Naive thymus-derived CD4-positive, alpha-beta T cell (primary cell): ENCODE results near the gene DDX42. TPM values are rescaled to one million over a fixed set of nuclear protein-coding genes. Genes with fewer than 3 reads are reported as not detected.

Experiments used
- ATAC-seq: fragments of 150-1000 bp; cut with Tn5 transposase; 2 replicates; pipeline ENCODE4 v1.10.0; 2021; ENCODE audit warnings: mild to moderate bottlenecking, moderate library complexity
- CTCF ChIA-PET: fragments of 350-600 bp; sonication (Branson Sonifier 250); formaldehyde crosslinking; loops from one replicate; lab custom pipeline; 2021; ENCODE audit warnings: antibody characterized with exemption; lab: Charles Lee
- POLR2A ChIA-PET: fragments of 350-600 bp; sonication (Branson Sonifier 250); formaldehyde crosslinking; loops from one replicate; lab custom pipeline; 2021; ENCODE audit warnings: antibody characterized with exemption, inconsistent platforms; lab: Charles Lee
- DNase-seq, 9 donors: peaks; one replicate each; pipeline versions ENCODE4 v3.0.0 to v3.0.0-alpha.2; 2020 to 2022; ENCODE audit warnings: mixed read lengths in 1 of 9
- H3K27ac ChIP-seq: one replicate; pipeline ENCODE4 v1.7.0; 2013; ENCODE audit warnings: mild to moderate bottlenecking, low read depth, low read length, moderate library complexity
- H3K27me3 ChIP-seq, 2 donors: one replicate each; pipeline ENCODE4 v1.7.0; 2013; ENCODE audit warnings: low read length in 2 of 2, mild to moderate bottlenecking in 2 of 2, moderate library complexity in 2 of 2; ENCODE audit not compliant: control insufficient read depth in 2 of 2, insufficient read depth in 2 of 2
- H3K36me3 ChIP-seq, 3 experiments: 1 replicate in 2 of 3; 2 replicates in 1 of 3; pipeline ENCODE4 v1.7.0; 2013; ENCODE audit warnings: low read length in 3 of 3, mild to moderate bottlenecking in 3 of 3, moderate library complexity in 1 of 3; ENCODE audit not compliant: insufficient read depth in 3 of 3, control insufficient read depth in 2 of 3
- H3K4me1 ChIP-seq, 2 donors: one replicate each; pipeline ENCODE4 v1.7.0; 2013; ENCODE audit warnings: low read length in 2 of 2, mild to moderate bottlenecking in 2 of 2, moderate library complexity in 1 of 2; ENCODE audit not compliant: control insufficient read depth in 2 of 2, insufficient read depth in 2 of 2
- H3K4me3 ChIP-seq: 2 replicates; pipeline ENCODE4 v1.7.0; 2013; ENCODE audit warnings: mild to moderate bottlenecking, low read length
- H3K9me3 ChIP-seq, 3 experiments: 1 replicate in 2 of 3; 2 replicates in 1 of 3; pipeline ENCODE4 v1.7.0; 2013; ENCODE audit warnings: low read length in 3 of 3; ENCODE audit not compliant: control insufficient read depth in 2 of 3
- H3K27ac Mint-ChIP-seq, 9 donors: one replicate each; pipeline ENCODE4 v1.8.0; 2020 to 2022; ENCODE audit warnings: mixed read lengths in 9 of 9, mild to moderate bottlenecking in 8 of 9, moderate library complexity in 5 of 9, inconsistent platforms in 2 of 9
- H3K27me3 Mint-ChIP-seq, 5 donors: one replicate each; pipeline ENCODE4 v1.8.0; 2021 to 2022; ENCODE audit warnings: mixed read lengths in 5 of 5, mild to moderate bottlenecking in 1 of 5
- H3K36me3 Mint-ChIP-seq, 5 donors: one replicate each; pipeline ENCODE4 v1.8.0; 2020 to 2022; ENCODE audit warnings: mixed read lengths in 5 of 5, mild to moderate bottlenecking in 3 of 5, inconsistent platforms in 1 of 5
- H3K4me1 Mint-ChIP-seq, 7 donors: one replicate each; pipeline ENCODE4 v1.8.0; 2020 to 2022; ENCODE audit warnings: mixed read lengths in 7 of 7, mild to moderate bottlenecking in 3 of 7, inconsistent platforms in 1 of 7
- H3K4me3 Mint-ChIP-seq, 10 donors: one replicate each; pipeline ENCODE4 v1.8.0; 2020 to 2022; ENCODE audit warnings: mild to moderate bottlenecking in 10 of 10, mixed read lengths in 10 of 10, moderate library complexity in 6 of 10, inconsistent platforms in 2 of 10
- H3K9me3 Mint-ChIP-seq, 11 donors: one replicate each; pipeline ENCODE4 v1.8.0; 2020 to 2022; ENCODE audit warnings: mixed read lengths in 11 of 11, mild to moderate bottlenecking in 4 of 11, inconsistent platforms in 1 of 11, moderate library complexity in 1 of 11
- intact Hi-C, 2 donors: fragments of 100-400 bp; cut with micrococcal nuclease; formaldehyde crosslinking; loops; one replicate each; pipeline ENCODE4 v1.15.1; 2023
- polyA plus RNA-seq, 2 donors: library from polyadenylated mRNA; unstranded; fragments of 300-500 nt; fragmentation: Illumina TruSeq; gene quantifications; one replicate each; pipeline ENCODE4 v1.2.3, GENCODE V29; 2021
- total RNA-seq, 6 experiments: library from RNA in 5 of 6; stranded (reverse) in 5 of 6; gene quantifications; 1 replicate in 5 of 6; 2 replicates in 1 of 6; pipeline ENCODE4 v1.2.3 and lab custom pipeline; 2021 to 2026

DDX42 gene
- total and polyA plus RNA-seq, 7 experiments from 2014 or later, result 11.8 to 192 (median 117) TPM

- peaks cover 27 to 45% (median 32%) of the 10 kb centered on the region in 7 donors for H3K4me1 Mint-ChIP-seq
- no peak overlapping the region for H3K4me3 ChIP-seq
- ATAC-seq, result peak; percentile 20
- intact Hi-C loops, result no loop called here
- peak overlapping the region; percentile 45 for H3K27ac ChIP-seq
- no peaks in the 10 kb centered on the region for H3K9me3 ChIP-seq
- POLR2A ChIA-PET, result interaction anchor here (0.6 to 1.6 kb wide), 4 partner anchors 12 to 45 kb away, joined by 3 to 4 read pairs (median 4); partner anchors contain the start of gene SMARCD2
- H3K36me3 Mint-ChIP-seq, result peaks cover 14 to 75% (median 42%) of the 10 kb centered on the region in 5 donors
- peaks cover 54 to 96% (median 65%) of the 10 kb centered on the region in 3 experiments for H3K36me3 ChIP-seq
- H3K27ac Mint-ChIP-seq, result peak overlapping the region in 8 of 9 donors; percentile 32 to 85 (median 79)
- CTCF ChIA-PET, result no interaction called here
- H3K4me1 ChIP-seq, result peaks cover 7% of the 10 kb centered on the region in 2 donors
- H3K27me3 Mint-ChIP-seq, result no peaks in the 10 kb centered on the region
- DNase-seq, result no peak
- H3K27me3 ChIP-seq, result no peaks in the 10 kb centered on the region
- H3K9me3 Mint-ChIP-seq, result peaks cover 0 to 2% (median 0%) of the 10 kb centered on the region in 11 donors
- peak overlapping the region in 4 of 10 donors; percentile 23 to 54 (median 32) for H3K4me3 Mint-ChIP-seq
Measured at GRCh38 chr17:63820963-63821561, 47.1 kb downstream of the DDX42 start.

- ATAC-seq (no peak), DNase-seq (no peak)
- peaks cover 14 to 73% (median 42%) of the 10 kb centered on the region in 5 donors for H3K36me3 Mint-ChIP-seq
- H3K9me3 Mint-ChIP-seq, result peaks cover 0 to 2% (median 0%) of the 10 kb centered on the region in 11 donors
- ChIA-PET CTCF (no interaction called here), POLR2A (interaction anchor here (0.9 to 1.6 kb wide), 2 partner anchors 12 to 20 kb away, joined by 3 to 4 read pairs; partner anchors contain the start of gene SMARCD2)
- no peaks in the 10 kb centered on the region for H3K27me3 ChIP-seq
- peaks cover 50 to 88% (median 57%) of the 10 kb centered on the region in 3 experiments for H3K36me3 ChIP-seq
- H3K27ac ChIP-seq, result peak overlapping the region; percentile 45
- no peak overlapping the region for H3K4me3 ChIP-seq
- H3K4me3 Mint-ChIP-seq, result peak overlapping the region in 5 of 10 donors; percentile 3 to 54 (median 26)
- no peaks in the 10 kb centered on the region for H3K27me3 Mint-ChIP-seq
- peaks cover 11 to 12% of the 10 kb centered on the region in 2 donors for H3K4me1 ChIP-seq
- intact Hi-C loops, result no loop called here
- peaks cover 34 to 52% (median 39%) of the 10 kb centered on the region in 7 donors for H3K4me1 Mint-ChIP-seq
- H3K9me3 ChIP-seq, result no peaks in the 10 kb centered on the region
- H3K27ac Mint-ChIP-seq, result peak overlapping the region; percentile 23 to 85 (median 57)
Measured at GRCh38 chr17:63821804-63822203, 47.8 kb downstream of the DDX42 start.

- no peaks in the 10 kb centered on the region for H3K27me3 ChIP-seq
- H3K36me3 ChIP-seq, result peaks cover 43 to 84% (median 52%) of the 10 kb centered on the region in 3 experiments
- H3K27ac ChIP-seq, result no peak overlapping the region
- Mint-ChIP-seq H3K36me3 (peaks cover 14 to 67% (median 42%) of the 10 kb centered on the region in 5 donors), H3K9me3 (peaks cover 0 to 2% (median 0%) of the 10 kb centered on the region in 11 donors), H3K4me1 (peaks cover 34 to 59% (median 46%) of the 10 kb centered on the region in 7 donors), H3K27me3 (no peaks in the 10 kb centered on the region), H3K27ac (peak overlapping the region in 6 of 9 donors; percentile 13 to 85 (median 61)), H3K4me3 (no peak overlapping the region)
- H3K4me1 ChIP-seq, result peaks cover 11 to 12% of the 10 kb centered on the region in 2 donors
- H3K4me3 ChIP-seq, result no peak overlapping the region
- H3K9me3 ChIP-seq, result no peaks in the 10 kb centered on the region
- ATAC-seq (no peak), DNase-seq (no peak)
- intact Hi-C loops, result no loop called here
- ChIA-PET POLR2A (interaction anchor here (11.6 kb wide), 1 partner anchor 21 kb away, joined by 204 read pairs; the partner anchor contains the start of gene SMARCD2), CTCF (no interaction called here)
Measured at GRCh38 chr17:63822537-63822936, 48.6 kb downstream of the DDX42 start.

- peaks cover 36 to 62% (median 54%) of the 10 kb centered on the region in 7 donors for H3K4me1 Mint-ChIP-seq
- Histone ChIP-seq H3K27ac (no peak overlapping the region), H3K27me3 (no peaks in the 10 kb centered on the region), H3K36me3 (peaks cover 39 to 74% (median 46%) of the 10 kb centered on the region in 3 experiments), H3K9me3 (no peaks in the 10 kb centered on the region), H3K4me1 (peaks cover 18 to 21% of the 10 kb centered on the region in 2 donors), H3K4me3 (no peak overlapping the region)
- DNase-seq (no peak), ATAC-seq (no peak)
- H3K9me3 Mint-ChIP-seq, result peaks cover 0 to 2% (median 0%) of the 10 kb centered on the region in 11 donors
- H3K27me3 Mint-ChIP-seq, result no peaks in the 10 kb centered on the region
- intact Hi-C loops, result no loop called here
- CTCF ChIA-PET, result interaction anchor here (0.6 to 1.5 kb wide), 2 partner anchors 13 to 25 kb away, joined by 4 read pairs; no protein-coding TSS in a partner anchor
- peak overlapping the region in 5 of 10 donors; percentile 31 to 54 (median 39) for H3K4me3 Mint-ChIP-seq
- POLR2A ChIA-PET, result interaction anchor here (0.8 to 11.6 kb wide), 5 partner anchors 9 to 125 kb away, joined by 3 to 204 read pairs (median 4); partner anchors contain the start of genes CCDC47, DDX42 and SMARCD2
- H3K27ac Mint-ChIP-seq, result peak overlapping the region in 8 of 9 donors; percentile 58 to 94 (median 68)
- H3K36me3 Mint-ChIP-seq, result peaks cover 14 to 58% (median 38%) of the 10 kb centered on the region in 5 donors
Measured at GRCh38 chr17:63823659-63824331, 49.8 kb downstream of the DDX42 start.

GRCh38 chr17:63824362-63824761 is 50.4 kb downstream of the DDX42 start:
- Histone ChIP-seq H3K9me3 (no peaks in the 10 kb centered on the region), H3K4me3 (no peak overlapping the region), H3K4me1 (peaks cover 20 to 23% of the 10 kb centered on the region in 2 donors), H3K36me3 (peaks cover 39 to 72% (median 43%) of the 10 kb centered on the region in 3 experiments), H3K27me3 (no peaks in the 10 kb centered on the region), H3K27ac (peak overlapping the region; percentile 8)
- Mint-ChIP-seq H3K9me3 (peaks cover 0 to 2% (median 0%) of the 10 kb centered on the region in 11 donors), H3K27me3 (no peaks in the 10 kb centered on the region), H3K36me3 (peaks cover 14 to 57% (median 33%) of the 10 kb centered on the region in 5 donors), H3K27ac (peak overlapping the region in 8 of 9 donors; percentile 58 to 100 (median 74)), H3K4me1 (peaks cover 41 to 63% (median 60%) of the 10 kb centered on the region in 7 donors), H3K4me3 (peak overlapping the region in 5 of 10 donors; percentile 6 to 54 (median 33))
- POLR2A ChIA-PET, result interaction anchor here (0.8 to 11.6 kb wide), 6 partner anchors 10 to 126 kb away, joined by 3 to 204 read pairs (median 4); partner anchors contain the start of genes CCDC47, DDX42 and SMARCD2
- ATAC-seq, result no peak
- CTCF ChIA-PET, result interaction anchor here (1.5 kb wide), 1 partner anchor 25 kb away, joined by 4 read pairs; no protein-coding TSS in a partner anchor
- intact Hi-C loops, result no loop called here
- no peak for DNase-seq
